Measurements from ENCODE around the gene TRMT44. TPM values are rescaled to one million over a fixed set of nuclear protein-coding genes. Genes with fewer than 3 reads are reported as not detected.

Gene TRMT44
- total RNA-seq, 1 experiment from 2014 or later: 26.8 TPM

GRCh38 chr4:8494218-8494617 lies 53.6 kb downstream of the TRMT44 start:
- DNase-seq (ENCODE audit: low spot score): no peak

GRCh38 chr4:8494983-8495548 lies 54.5 kb downstream of the TRMT44 start:
- DNase-seq (ENCODE audit: low spot score): no peak

GRCh38 chr4:8495803-8496202 lies 55.2 kb downstream of the TRMT44 start:
- no peak for DNase-seq (ENCODE audit: low spot score)

- DNase-seq (ENCODE audit: low spot score): no peak
These were observed 57.2 kb downstream of the TRMT44 start for GRCh38 chr4:8497762-8498161.

DNA sequence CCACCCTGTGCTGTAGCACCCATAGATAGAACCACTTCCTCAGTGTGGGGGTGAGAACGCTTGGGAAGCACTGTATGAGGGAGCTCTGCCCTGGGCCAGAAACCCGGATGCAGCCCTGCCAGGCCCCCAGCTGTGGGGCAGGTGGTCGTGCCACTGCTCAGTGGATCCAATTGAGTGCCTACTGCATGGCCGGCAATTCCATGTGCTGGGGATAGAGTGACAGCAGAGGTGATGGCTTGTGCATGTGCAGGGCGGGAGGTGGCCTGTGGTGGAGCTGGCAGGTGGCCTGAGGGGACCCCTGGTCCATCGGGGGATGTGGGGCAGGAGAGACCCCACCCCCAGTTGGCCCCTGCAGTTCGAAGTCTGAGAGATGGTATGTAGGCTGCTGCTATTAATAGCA lies 60.4 kb downstream of the TRMT44 start:
- DNase-seq (ENCODE audit: low spot score): no peak

DNA sequence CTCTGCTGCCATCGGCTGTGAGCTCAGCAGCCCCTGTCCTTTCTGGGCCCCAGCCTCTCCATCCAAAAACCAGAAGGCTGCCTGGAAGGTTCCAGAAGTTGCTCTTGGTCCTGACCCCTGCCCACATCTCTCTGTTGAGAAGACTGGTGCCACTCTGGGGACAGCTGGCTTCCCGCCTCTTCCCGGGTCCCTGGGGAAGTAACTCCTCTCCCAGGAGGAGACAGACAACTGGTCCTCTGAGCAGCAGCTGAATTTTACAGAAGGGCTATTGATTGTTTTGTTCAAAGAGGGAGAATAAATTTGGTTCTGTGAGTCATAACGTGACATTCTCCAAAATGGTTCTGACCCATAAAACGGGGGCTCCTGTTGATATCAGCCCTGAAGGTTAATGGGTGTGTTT lies 61.2 kb downstream of the TRMT44 start:
- no peak for DNase-seq (ENCODE audit: low spot score)

DNA sequence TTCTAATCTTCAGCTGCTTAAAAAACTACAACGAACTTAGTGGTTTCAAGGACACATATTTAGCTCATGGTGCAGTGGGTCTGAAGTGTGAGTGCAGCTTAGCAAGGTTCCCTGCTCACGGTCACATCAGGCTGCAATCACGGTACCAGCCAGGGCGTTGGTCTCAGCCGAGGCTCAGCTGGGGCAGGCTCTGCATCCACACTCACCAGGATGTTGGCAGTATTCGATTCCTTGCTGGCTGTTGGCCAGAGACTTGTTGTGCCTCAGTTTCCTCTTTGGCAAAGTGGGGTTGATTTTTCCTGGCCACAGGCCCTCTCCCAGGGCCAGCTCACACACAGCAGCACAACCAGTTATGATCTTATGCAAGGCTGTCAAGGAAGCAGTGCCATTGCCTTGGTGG lies 61.8 kb downstream of the TRMT44 start:
- no peak for DNase-seq (ENCODE audit: low spot score)

DNA sequence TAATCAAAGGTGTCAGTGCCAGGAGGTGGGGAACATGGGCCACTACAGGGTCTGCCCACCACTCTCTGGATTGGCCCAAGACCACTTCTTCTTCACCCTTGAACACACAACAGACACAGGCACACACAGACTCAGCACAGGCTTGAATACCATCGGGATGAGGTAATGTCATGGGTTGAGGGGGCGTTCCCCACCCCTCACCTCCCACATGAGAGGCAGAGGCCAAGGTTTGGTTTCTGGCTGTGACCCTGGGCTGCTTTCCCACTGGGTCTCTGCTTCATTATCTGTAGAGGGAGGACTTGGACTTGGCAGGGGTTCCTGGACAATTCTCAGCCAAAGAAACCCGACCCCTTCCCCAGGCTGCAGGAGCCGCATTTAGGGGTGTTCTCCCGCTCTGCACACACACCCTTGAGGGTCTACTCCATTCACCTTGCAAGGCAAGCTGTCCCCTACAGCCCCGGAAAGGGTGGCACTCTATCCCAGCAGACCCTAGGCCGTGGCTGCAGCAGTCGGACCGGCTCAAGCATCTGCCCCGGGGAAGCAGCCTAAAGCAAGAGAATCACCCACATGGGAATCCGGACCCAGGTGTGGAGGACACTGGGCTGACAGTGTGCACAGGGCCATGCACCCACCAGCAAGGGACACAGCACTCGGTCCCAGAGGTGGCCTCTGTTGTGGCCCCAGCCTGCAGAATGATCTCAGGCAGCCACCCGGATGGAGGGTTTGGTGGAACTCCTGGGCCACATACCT lies 62.4 kb downstream of the TRMT44 start:
- no peak for DNase-seq (ENCODE audit: low spot score)

GRCh38 chr4:8503801-8504200 lies 63.2 kb downstream of the TRMT44 start:
- DNase-seq (ENCODE audit: low spot score): no peak

DNA sequence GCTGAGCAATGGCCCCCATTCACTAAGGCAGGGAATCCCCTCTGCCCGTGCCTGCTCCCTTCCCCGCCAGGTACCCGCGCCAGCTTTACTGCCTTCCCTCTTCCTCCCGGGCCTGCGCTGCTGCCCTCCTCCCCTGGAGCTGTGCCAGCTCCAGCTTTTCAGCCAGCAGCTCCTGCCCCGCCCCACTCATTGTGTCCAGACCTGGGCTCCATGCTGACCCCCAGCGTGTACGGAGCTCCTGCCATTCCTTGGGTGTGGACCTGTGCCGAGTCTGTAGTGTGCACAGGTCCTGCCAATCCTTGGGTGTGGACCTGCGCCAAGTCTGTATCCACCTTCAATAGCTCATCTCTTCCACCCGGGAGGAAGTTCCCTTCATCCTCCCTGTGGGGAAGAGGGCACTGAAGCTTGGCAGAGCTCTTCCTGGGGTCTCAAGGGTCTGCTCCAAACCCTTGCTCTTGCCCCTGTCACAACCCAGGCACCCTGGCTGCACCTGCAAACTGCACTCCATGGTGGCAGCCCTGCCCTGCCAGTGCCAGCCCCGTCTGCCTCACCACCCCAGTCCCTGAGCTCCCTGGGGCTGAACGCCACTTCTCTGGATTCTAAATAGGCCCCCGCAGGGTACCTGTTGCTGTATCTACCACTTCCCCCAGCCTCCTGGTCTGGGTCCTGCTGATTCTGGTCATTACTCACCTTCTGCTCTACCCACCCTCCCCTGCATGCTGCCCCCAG lies 63.9 kb downstream of the TRMT44 start:
- no peak for DNase-seq (ENCODE audit: low spot score)

GRCh38 chr4:8505229-8505628 lies 64.7 kb downstream of the TRMT44 start:
- no peak for DNase-seq (ENCODE audit: low spot score)

GRCh38 chr4:8506006-8506372 lies 65.4 kb downstream of the TRMT44 start:
- no peak for DNase-seq (ENCODE audit: low spot score)

GRCh38 chr4:8506373-8507195 lies 66.0 kb downstream of the TRMT44 start:
- no peak for DNase-seq (ENCODE audit: low spot score)

GRCh38 chr4:8507196-8507570 lies 66.6 kb downstream of the TRMT44 start:
- DNase-seq (ENCODE audit: low spot score): no peak

DNA sequence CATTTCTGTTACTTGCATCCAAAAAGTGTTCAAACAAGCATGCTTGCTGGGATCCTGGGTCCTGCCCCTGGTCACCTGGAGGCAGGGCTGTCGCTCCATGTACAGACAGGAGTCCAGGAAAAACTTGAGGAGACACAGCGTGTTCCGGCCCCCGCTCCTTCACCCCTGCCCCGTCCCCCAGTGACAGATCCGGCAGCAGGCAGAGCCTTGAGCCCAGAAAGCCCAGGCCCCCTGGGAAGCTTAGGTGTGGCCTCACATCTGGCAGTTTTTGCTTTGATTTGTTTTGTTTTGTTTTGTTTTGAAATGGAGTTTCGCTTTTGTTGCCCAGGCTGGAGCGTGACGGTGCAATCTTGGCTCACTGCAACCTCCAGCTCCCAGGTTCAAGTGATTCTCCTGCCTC lies 67.0 kb downstream of the TRMT44 start:
- DNase-seq (ENCODE audit: low spot score): no peak

GRCh38 chr4:8508266-8508665 lies 67.7 kb downstream of the TRMT44 start:
- no peak for DNase-seq (ENCODE audit: low spot score)

DNA sequence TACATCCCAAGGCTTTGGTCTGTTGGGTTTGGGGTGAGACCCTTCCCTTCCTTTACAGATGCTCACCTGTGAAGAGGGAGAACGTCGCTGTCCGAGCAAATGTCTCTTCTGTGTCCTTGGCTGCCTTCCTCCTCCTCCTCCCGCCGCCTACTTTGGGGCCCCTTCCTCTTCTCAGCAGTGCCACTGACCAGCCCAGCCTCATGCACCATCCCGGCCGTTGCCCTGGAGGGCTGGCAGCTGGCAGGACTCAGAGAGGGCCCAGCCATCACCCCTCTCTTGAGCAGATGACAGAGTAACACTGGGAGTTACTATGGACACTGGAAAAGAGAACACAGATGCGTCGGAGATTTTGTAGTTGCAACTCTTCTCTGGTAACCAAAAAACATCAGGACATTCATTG lies 68.2 kb downstream of the TRMT44 start:
- DNase-seq (ENCODE audit: low spot score): no peak

DNA sequence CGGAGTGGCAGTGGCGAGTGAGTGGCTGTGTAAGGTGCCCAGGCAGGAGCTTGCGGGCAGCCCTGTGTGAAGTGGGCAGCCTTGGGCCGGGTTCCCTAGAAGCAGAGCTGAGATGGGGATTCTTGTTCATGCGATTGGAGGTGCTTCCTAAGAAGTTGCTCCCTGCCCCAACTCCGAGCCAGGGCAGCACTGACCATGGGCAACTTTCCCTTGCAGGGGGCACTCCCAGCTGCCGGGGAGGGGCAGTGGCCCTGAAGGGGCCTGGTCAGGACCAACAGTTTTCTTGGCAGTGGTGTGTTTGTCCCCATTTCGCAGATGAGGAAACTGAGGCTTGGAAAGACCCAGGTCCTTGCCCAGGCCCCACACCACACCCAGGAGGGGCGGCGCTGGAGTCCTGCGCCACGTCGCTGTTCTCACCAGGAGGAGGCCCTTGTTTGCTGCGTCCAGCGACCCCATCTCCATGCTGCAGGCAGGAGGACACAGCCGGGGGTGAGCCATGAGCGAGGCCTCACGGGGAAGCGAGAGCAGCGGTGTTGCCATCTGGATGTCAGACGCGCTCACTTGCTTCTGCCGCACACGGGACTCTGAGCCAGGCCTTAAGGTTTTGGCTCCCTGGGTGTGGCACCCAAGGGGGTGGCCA lies 68.9 kb downstream of the TRMT44 start:
- no peak for DNase-seq (ENCODE audit: low spot score)

GRCh38 chr4:8510191-8510590 lies 69.6 kb downstream of the TRMT44 start:
- no peak for DNase-seq (ENCODE audit: low spot score)

DNA sequence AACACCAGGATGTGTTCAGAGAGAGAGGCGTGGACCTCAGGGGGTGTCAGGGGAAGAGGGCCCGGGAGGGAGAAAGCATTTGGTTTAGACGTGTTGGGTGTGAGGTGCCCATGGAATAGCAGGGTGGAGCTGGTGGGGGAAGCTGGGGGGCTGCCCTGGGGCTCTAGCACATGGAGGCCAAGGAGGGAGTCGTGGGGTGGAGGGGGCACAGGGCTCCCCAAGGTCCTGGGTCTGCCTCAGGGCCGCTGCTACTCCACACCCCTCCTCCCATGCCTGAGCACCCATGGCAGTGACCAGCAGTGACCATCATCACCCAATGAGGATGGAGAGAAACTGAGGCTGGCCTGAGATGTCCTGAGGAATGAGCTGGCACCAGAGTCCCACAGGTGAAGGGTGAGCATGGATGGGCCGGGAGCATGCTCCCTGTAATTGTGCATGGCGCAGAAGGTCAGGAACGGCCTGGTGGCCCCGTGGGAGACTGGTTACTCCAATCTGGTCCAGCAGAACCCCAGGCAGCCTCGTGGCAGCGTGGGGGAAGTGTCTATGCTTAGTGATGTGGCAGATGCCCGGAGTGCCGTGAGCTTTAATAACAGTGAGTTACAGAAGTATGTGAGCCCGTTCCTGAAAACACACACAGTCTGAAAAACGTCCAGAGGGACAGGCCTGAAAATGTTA lies 70.2 kb downstream of the TRMT44 start:
- DNase-seq (ENCODE audit: low spot score): no peak

DNA sequence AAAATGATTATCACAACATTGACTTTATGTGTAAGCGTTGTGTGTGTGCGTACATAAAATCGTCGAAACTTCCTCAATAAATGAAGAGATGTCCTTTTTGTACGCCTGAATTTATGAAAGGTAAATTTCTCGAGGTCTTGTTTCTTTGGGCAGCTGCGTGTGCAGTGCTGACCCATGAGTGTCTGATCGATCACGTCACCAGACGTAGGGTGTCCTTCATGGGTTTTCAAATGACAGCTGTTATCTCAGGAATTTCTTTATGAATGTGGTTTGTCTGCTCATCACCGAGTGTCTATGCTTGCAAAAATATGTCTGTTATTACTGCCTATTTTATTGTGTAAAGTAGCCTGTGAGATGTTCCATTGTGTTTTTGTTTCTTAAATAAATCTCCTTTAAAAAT lies 71.9 kb downstream of the TRMT44 start:
- no peak for DNase-seq (ENCODE audit: low spot score)
